HG02938 (cell line): ENCODE data around the gene TRMT2A.
"Not testable (repeated sequence)": the region's sequence is repeated elsewhere in the genome, so short reads cannot be mapped to it uniquely, and the experiment has no call there.

Source experiments
- ATAC-seq: cut with Tn5 transposase; IDR thresholded peaks from one replicate; pipeline ENCODE4 v1.9.1; 2021; ENCODE audit warnings: mild to moderate bottlenecking, moderate library complexity; ENCODE audit not compliant: unreplicated experiment

The TRMT2A gene

GRCh38 chr22:20089226-20089976 is 27.6 kb downstream of the TRMT2A start:
- no peak for ATAC-seq

DNA sequence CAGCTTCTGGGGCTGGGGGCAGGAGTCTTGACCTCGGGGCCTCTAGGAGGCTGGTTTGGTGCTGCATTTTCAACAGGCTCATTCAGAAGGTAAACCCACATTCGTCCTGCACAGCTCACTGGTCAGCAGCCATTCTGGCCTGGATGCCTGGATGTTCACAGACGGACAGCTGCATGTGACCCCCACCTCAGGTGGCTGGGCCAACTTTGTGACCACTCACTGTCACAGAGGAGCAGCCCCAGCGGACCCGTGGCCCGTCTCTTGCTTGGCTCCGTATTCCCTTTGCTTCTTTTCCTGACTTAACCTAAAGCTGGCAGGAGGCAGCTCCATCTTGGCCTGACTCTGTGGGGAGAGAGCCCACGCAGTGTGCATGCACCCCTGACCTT is 28.8 kb downstream of the TRMT2A start:
- no peak for ATAC-seq

GRCh38 chr22:20087319-20088262 is 29.4 kb downstream of the TRMT2A start:
- no peak for ATAC-seq

DNA sequence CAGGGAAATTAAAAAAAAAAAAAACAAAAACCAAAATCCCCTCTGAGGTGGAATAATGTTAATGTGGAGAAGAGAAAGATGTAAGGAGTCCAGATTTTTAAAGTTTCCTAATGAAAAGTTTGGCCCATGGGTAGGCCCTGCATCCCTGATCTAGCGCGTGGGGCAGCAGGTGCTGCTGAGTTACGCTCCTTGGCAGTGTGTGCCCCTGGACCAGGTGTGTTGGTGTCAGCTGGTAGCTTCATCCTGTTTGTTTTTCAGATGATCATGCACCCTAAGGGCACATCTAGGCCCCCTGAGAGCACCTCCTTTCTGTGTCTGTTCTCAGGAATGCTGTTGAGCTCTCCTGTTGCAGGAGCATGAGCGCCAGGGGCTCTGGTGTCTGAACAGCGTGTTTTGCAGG is 30.3 kb downstream of the TRMT2A start:
- ATAC-seq = no peak

DNA sequence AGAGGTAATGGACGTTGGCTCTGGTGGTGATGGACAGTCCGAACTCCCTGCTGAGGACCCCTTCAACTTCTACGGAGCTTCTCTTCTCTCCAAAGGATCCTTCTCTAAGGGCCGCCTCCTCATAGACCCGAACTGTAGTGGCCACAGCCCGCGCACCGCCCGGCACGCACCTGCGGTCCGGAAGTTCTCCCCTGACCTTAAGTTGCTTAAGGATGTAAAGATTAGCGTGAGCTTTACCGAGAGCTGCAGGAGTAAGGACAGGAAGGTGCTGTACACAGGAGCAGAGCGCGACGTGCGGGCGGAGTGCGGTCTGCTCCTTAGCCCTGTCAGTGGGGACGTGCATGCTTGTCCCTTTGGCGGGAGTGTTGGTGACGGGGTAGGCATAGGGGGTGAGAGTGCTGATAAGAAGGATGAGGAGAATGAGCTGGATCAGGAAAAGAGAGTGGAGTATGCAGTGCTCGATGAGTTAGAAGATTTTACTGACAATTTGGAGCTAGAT is 30.9 kb downstream of the TRMT2A start:
- ATAC-seq = no peak

DNA sequence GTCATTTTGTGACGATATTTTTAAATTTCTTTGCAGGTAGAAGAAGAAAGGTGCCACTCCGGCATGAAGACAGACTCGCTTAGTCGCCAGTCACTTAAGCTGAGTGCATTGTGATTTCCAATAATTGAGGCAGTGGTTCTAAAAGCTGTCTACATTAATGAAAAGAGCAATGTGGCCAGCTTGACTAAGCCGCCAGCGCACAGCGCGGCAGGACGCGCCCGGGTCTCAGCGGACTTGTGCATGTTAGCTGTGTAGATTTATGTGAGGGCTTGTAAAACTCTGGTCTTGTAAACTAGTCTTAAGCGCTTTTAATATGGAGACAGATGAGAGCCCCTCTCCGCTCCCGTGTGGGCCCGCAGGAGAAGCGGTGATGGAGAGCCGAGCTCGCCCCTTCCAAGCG is 31.4 kb downstream of the TRMT2A start:
- ATAC-seq = no peak

GRCh38 chr22:20084547-20085413 is 32.2 kb downstream of the TRMT2A start:
- ATAC-seq = no peak

GRCh38 chr22:20083891-20084546 is 33.0 kb downstream of the TRMT2A start:
- no peak for ATAC-seq

DNA sequence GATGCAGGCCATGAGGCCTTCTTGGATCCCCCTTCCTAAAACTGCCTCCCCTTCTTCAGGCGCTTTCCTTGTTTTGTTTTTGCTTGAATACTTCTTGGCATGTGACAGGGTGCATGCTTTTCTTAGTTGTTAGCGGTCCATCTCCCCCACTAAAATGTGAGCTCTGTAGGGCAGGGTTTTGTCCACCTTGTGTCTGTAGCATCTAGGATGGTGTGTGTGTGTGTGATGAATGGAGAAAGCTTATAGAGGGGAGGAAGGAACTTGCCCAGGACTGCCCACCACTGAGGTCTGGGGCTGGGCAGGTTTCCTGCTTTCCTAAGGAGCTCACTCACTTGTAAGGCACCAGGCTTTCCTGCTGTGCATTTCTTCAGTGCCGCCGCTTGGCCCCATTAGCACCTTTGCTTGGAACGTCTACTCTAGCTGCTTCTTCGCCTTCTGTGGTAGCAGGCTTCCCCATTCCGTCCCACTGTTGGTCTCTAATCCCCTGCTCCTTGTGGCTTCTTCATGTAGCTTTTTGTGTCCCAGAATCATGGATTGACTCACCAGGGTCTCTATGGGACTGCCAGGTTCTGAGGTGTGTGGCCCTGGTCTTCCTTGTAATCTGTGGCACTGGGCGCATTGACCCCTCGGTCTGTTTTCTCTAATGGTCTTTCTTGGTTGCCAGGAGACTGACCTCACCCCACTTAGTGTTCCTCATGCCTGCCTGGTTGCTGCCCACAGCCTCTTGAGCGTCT is 33.7 kb downstream of the TRMT2A start:
- ATAC-seq = no peak

DNA sequence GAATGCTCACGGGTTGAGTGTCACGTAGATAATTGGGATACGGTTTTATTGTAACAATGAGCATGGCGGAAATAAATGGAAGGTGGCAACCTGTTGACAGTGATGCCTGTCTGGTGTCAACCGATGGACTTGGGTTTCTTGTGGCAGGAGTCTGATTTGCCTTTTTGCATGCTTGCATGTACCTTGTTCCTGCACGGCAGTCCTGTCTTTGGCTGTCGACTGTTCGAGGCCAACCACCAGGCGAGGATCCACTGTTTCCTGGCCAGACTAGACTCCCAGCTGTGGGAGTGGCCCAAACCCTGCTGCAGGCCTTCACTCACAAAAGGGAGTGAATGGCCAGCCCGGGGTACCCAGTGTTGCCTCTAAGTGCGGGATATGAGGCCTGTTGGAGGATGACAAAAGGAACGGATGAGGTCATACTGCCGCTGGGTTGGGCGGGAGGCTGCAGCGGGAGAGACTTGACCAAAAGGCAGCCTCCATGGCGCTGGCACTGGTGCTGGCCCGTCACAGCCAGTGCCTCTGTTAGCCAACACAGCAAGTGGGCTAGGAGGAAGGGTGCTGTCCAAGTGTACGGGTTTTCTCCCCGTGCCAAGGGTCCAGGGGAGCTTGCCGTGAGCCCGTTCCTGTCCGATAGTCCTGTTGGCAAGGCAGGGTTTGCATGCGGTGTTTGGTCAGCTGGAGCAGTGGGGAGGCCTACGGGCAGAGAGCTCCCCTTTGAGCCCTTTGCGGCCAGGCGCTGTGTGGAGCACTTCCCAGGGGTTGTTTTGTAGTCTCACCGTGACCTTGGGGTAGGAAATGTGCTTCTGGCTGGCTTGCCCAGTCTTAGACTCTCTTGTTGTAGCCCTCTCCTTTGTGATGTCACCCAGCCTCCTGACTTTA is 36.0 kb downstream of the TRMT2A start:
- ATAC-seq = no peak

GRCh38 chr22:20080445-20080775 is 36.6 kb downstream of the TRMT2A start:
- peak; percentile 47 for ATAC-seq

DNA sequence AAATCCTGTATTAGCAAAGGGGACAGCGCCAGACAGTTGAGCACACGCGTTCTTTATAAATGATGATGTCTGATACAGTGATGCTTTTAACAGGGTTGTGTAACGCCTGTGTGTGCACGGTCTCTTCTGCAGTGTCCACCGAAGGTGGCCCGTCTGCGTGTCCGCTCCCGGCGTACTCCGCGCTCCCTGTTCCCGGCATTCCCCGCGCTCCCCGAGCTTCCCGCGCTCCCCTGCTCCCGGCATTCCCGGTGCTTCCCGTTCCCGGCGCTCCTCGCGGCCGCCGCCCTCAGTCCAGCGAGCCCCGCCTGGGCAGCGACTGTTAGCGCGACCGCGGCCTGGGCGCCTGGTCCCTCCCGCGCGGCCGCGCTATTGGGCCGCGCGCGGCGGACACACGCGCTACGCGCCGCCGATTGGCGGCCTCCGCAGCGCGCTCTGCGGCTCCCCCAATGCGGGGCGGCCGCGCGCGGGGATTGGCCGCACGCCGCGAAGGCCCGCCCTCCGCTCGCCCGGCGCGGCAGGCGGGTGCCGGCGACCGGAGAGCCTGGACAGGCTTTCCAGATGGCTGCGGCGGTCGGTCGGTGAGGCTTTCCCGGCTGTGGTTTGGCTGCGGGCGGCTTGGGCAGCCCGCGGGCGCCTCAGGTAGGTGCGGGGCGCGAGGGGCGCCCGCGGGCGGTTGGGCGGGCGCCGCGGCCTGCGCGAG is 37.1 kb downstream of the TRMT2A start, which contains the start of gene DGCR8:
DGCR8 (plus strand) TSS at position 497 of the 700 bp plus-strand sequence. CDS start 5,723 bp downstream, outside the sequence.
- ATAC-seq = peak; percentile 64

DNA sequence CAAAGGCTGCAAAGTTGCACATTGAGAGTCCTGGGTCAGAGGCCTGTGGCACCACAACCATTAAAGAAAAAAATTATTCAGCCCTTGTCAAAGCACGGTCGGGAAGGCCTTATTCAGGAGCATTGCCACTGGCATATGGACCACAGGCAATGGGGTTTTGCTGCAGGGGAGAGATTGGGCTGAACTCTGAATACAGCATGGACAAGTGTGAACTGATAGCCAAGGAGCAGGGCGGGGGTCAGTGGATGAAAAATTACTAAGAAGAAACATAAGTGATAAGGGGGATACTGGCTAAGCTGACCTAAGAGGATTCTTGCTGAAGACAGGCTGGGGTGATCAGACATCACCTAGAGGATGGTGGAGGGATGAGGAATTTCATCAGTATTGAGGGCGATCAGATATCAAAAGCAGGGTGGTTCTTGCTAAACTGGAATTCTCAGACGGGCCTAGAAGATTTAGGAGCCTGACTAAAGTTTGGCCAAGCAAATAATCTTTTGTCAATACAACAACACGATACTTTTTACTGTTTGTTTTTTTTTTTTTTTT is 40.3 kb downstream of the TRMT2A start:
- no peak for ATAC-seq

- ATAC-seq = no peak
Observed at GRCh38 chr22:20071524-20071972, 45.5 kb downstream of the TRMT2A start.

- no peak for ATAC-seq
Observed at GRCh38 chr22:20069331-20070042, 47.5 kb downstream of the TRMT2A start.

- ATAC-seq = no peak
Observed at GRCh38 chr22:20068640-20069039, 48.4 kb downstream of the TRMT2A start.

GRCh38 chr22:20067384-20067682 is 49.7 kb downstream of the TRMT2A start:
- not testable (repeated sequence) for ATAC-seq
